Ureter (tissue), 1 donor: Measurements from ENCODE around the gene CD8A. TPM values are rescaled to one million over a fixed set of nuclear protein-coding genes. Genes with fewer than 3 reads are reported as not detected.
"Not testable (repeated sequence)": the region's sequence is repeated elsewhere in the genome, so short reads cannot be mapped to it uniquely, and the experiment has no call there.

Experiments used
- DNase-seq: peaks from one replicate; pipeline ENCODE4 v3.0.0-alpha.2; 2020; ENCODE audit warnings: low spot score
- total RNA-seq: library from RNA; stranded (reverse); gene quantifications from one replicate; pipeline ENCODE4 v1.2.4, GENCODE V29; 2023
- donor health status: DM: yes; HTN: yes; CAD: no.

The CD8A gene
- total RNA-seq, 1 donor from 2014 or later = 10.9 TPM

DNA sequence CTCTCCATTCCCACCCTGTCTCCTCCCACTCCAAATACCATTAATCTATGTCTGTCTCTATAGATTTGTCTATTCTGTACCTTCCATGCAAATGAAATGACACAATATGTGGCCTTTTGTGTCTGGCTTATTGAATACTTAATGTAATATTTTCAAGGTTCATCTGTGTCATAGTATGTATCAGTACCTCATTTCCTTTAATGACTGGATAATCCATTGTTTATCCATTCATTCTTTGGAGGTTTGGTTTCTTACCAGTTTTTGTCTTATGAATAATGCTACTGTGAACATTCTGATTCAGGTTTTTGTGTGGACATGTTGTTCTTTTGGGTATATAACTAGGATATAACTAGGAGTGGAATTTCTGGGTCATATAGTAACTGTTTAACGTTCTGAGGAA lies 55.8 kb downstream of the CD8A start:
- DNase-seq = not testable (repeated sequence)

Other genes starting within 250 kb of the CD8A start
- 157 TPM for gene CHMP3, start 227.5 kb downstream of the CD8A start, total RNA-seq
- 27.6 TPM for gene RNF103, start 167.0 kb downstream of the CD8A start, total RNA-seq
- 23.1 TPM for gene RMND5A, start 70.6 kb downstream of the CD8A start, total RNA-seq
- 3.5 TPM for gene CD8B, start 71.0 kb upstream of the CD8A start, total RNA-seq
- gene RGPD1, start 151.2 kb upstream of the CD8A start, total RNA-seq = 2.5 TPM
- 1.7 TPM for gene PLGLB1, start 230.9 kb upstream of the CD8A start, total RNA-seq